SIG-M5 treated with dmso at 0.1 percent for 504 hours (cell line): ENCODE results near the gene STPG4.
A peak's percentile ranks its signal among the peaks of the same experiment; 100 is the strongest.
"Not testable (repeated sequence)": the region's sequence is repeated elsewhere in the genome, so short reads cannot be mapped to it uniquely, and the experiment has no call there.

Source experiments
- DNase-seq: peaks from one replicate; lab custom pipeline; 2025; ENCODE audit not compliant: unreplicated experiment; lab: John Stamatoyannopoulos, UW

Gene STPG4

DNA sequence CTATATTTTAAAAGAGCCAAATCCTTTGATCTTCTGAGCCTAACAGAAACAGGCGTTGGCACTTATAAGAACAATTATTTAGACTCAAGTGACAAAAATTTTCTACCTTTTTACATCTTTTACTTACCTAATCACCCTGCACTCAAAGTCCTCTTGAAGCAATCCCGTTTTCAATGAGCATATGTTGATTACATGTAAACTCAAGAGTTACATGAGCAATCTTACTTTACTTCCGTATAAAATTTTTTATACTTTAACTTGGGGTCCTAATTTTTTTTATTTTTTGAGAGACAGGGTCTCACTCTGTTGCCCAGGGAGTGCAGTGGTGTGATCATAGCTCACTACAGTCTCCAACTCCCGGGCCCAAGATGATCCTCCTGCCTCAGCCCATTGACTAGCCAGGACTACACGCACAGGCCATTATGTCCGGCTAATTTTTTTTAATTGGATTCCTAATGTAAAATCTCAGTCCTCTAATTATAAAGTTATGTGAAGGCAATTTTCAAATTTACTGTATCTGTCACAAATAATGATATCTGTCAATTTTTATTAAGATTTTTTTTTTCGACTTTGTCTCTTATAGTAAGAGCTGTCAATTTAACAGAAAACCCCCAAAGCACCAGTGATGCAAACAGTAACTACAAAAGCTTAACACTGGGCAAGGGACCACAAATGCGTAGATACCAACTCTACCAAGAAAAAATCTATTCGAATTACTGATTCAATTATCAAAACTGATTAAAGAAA lies 19.1 kb upstream of the STPG4 start:
- DNase-seq: no peak

DNA sequence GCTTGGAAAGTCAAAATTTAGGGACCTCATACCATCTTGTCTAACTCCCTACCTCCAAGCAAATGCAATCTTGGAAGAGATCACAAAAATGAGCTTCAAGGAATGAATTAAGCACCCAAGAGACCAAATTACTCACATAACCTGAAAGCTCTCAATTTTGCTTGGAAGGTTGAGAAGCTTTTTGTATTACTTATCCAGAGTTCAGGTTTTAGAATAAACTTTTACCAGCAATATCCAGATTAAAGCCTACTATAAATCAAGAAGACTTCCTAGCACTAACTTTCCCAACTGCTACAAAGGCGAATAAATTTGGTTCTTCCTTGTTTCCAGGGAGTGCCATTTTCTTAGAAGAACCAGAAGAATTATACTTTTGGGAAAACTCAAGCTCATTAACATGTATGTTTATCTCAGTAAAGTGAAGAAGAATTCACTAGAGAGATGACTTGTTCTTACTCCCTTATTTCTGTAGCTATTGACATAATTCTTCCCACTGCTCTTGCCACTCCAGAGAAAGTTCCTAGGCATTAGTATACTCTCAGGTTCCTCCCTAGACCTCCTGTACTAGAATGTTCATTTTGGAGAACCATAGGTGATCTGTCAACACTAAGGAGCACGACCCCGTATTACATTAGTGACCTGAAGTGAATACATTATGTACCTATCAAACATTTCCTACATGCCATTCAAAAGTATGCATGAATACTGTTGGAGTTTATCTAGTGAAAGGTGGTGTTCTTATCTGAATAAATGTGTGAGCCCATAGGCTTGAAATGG lies 18.0 kb upstream of the STPG4 start:
- no peak for DNase-seq

DNA sequence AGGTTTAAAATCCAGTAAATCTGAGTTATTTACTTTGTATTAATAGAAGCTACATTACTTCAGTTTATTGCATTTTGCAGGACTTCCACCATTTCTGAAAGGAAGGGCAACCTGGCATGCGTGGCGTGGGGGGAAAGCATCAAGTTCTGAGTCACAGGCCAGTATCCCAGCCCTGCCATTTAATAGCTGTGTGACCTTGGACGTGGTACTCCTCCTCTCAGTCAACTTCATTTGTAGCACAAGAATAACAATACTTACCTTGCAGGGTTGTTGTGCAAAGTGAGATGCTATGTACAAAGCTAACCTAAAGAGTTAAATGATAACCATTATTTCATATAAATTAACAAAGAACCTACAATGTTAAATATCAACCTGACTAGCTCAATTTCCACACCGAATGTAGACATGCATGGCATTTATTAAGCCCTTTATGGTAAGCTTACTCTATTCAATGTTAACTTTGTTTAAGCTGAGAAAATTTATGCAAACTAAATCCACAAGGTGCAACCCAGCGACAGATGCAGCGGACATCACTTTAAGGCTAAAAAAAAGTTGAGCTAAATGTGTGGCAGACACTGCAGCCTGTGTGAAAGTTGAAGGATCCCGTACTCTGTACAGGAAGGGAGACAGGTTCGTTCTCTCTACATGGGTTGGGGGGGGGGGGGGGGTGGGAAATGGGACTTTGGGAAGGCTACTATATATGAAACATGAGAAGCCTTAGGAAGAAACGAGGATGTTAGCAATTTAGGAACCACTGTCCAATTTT lies 17.2 kb upstream of the STPG4 start:
- DNase-seq: peak; percentile 11

DNA sequence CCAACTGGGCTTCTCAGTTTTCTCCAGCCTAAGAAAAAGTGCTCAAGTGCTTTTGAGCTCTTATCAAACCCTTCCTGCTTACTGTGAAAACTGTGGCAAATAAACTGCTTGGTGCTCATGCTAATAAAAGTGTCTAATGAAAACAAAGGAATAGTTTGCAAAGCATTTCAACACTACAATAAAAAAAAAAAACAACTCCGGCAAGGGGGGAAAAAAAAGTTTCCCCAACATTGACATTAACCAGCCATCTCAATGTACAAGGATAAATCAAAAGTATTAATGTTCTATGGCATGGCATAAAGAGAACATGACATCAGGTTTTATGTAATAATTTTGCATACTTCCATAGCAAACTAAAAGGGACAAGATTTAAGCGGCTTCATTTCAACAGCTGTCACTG lies 14.7 kb upstream of the STPG4 start:
- no peak for DNase-seq

DNA sequence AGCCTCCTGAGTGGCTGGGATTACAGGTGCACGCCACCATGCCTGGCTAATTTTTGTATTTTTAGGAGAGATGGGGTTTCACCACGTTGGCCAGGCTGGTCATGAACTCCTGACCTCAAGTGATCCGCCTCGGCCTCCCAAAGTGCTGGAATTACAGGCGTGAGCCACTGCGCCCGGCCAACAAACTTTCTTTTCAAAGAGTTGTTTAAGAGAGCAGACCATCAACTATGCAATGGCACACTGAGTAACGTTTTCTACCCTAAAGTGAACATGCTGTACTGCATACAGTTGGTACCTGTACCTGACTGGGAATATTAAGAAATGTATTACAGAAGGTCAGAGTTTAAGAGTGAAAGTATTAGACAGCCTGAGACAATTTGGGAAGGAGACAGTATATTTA lies 13.8 kb upstream of the STPG4 start:
- not testable (repeated sequence) for DNase-seq

DNA sequence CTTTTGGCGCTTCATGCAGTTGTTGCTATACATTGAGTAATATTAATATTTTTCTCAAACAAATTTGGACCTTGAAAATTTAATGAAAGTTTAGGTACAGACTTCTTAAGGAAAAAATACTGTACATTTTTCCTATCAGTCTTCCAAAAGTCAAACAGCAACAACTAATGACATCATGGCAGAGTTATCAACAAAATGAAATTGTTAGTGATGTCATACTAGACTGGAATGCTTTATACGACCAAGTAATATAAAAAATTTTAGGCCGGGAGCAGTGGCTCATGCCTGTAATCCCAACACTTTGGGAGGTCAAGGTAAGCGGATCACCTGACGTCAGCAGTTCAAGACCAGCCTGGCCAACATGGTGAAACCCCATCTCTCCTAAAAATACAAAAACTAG lies 12.0 kb upstream of the STPG4 start:
- DNase-seq: no peak

DNA sequence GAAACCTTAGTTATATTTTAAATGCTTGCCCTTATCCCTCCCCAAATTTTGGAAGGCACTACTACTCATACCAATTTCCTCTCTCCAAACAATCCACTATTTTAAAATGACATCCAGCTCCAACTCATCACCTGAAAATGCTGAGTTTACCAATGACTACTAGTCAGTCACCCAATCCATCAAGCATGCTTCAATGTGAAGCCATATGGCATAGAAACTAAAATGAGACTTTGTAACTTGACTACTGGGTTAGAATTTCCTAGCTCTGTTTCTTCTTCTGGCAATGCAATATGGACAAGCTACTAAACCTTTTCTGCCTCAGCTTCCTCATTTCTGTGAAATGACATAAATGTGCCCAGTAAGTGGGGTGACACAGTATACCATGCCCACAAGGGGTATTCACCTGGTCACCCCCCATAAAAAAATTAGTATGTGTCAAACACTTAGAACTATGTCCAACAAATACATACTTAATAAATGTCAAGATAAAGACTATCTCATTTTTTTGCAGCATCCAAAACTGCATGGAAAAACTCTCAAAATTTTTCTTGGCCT lies 10.0 kb upstream of the STPG4 start:
- peak; percentile 37 for DNase-seq

DNA sequence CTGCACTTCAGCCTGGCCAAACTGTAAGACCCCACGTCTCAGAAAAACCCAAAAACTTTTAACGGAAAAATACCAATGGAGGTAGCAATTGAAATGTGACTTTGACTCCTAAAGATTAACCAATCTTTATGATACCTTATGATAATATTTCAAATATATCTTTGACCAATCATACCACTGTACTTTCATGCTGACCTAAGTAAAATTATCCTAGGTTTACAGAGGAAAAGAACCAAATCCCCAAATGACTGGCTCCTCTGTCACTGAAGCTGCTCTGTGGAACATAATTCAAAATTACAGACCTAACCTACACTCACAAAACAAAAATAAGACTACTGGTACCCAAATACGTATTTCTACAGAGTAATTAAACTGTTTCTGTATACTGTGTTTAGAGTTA lies 7.7 kb upstream of the STPG4 start:
- DNase-seq: no peak

DNA sequence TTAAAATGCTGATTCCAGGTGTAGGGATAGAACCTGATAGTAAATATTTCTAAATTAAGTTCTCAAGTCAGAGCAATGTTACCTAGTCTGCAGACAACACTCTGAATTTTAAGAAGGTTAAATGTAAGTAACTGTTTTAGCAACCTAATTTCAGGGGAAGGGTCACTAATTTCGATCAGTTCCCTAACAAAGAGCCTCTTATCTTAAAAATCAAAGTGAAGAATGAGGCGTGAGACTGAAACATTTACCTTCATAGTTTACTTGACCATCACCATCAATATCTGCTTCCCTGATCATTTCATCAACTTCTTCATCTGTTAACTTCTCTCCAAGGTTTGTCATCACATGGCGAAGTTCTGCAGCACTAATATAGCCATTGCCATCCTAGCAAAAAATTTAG lies 6.4 kb upstream of the STPG4 start:
- no peak for DNase-seq

DNA sequence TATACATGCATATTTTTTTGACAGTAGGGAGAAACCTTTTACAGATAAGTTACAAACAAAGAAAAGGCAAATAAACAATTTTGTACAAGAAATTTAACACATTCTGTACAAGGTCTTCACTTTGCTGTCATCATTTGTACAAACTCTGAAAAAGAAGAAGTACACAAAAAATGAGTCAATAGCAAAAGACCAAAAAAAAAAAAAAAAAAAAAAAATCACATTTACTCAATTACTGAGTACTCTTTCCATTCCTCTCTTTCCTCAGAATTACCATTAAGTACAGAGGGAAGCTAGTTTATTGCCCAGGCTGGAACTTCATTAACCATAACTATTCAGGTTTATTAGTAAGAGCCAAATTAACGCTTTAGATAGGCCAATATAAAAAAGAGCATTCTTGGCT lies 5.6 kb upstream of the STPG4 start:
- DNase-seq: no peak

DNA sequence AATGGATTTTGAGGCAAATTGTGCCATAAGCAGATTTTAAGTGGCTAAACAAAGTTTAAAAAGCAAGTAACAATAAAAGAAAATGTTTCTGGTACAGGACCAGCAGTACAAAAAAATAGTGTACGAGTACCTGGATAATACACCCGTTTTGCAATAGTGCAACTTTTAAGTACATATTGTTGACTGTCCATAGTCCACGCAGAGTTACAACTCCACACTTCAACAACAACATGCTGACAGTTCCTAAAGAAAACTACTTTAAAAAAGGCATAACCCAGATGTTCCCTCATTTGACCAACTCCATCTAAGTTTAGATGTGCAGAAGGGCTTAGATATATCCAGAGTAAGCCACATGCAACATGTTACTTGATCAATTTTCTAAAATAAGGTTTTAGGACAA lies 5.1 kb upstream of the STPG4 start:
- no peak for DNase-seq

DNA sequence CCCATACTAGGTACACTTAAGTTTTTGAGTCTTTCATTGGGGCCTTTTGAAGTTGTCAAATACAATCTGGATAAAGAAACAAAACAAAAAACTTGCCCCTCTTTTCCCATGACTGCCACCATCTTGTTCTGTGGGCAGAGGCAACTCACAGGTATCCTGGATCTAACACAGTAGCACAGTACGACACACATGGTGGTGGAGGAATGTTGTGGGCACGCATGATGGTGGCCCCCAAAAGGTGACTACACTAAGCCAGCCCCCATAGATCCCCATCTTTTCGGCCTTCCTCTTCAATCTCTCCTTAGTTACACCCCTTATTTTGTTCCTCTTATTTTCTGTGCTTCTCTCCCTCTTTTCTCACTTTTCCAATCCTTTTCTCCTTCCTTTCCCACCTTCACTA lies 4.5 kb upstream of the STPG4 start:
- no peak for DNase-seq

DNA sequence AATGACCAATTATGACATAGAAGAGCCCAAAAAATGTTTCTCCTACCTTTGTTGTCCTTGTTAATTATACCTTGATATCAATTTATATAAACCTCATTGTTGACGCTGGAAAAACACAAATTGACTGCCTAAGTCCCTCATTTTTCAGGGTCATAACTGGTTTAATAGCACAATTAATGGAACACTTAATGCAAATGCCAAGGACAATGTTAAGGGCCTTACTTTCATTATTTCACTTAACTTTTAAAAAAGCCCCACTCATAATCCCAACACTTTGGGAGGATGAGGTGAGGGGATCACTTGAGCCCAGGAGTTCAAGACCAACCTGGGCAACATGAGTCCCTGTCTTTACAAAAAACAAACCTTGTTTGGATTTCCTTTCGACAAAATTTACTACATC lies 3.5 kb upstream of the STPG4 start:
- DNase-seq: no peak

DNA sequence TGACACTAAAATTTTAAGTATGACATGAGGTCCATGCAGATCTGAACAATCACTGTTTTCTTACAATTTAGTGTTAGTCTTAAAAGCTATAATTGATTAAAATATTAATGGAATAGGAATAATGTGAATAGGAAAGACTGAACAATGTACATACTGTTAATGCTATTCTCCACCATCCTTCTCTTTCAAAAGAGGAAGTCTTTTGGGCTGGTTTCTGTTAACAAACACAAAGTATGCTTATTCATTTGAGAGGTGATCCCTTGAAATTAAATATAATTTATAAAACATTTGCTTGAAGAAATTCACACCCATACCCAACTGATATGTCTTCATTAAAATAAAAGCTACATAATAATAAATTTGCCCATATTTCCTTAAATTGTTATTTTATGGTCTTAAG lies 2.3 kb downstream of the STPG4 start:
- DNase-seq: peak; percentile 13

DNA sequence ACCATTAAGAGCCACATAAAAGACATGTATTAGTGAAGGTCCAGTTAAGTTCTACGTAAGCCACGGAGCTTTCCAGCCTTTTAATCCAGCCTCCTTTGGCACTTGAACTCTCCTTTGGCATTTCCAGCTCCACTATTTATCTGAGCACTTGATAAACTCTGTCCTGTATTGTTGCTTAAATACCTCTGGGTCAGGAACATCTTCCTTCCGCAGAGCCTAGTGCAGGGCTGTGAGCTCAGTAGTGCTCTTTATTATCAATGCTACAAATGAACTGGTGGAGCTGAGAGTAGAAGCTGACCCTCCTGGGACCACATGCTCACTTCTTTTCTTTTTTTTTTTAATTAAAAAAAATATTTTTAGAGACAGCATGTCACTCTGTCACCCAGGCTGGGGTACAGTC lies 4.9 kb downstream of the STPG4 start:
- no peak for DNase-seq

DNA sequence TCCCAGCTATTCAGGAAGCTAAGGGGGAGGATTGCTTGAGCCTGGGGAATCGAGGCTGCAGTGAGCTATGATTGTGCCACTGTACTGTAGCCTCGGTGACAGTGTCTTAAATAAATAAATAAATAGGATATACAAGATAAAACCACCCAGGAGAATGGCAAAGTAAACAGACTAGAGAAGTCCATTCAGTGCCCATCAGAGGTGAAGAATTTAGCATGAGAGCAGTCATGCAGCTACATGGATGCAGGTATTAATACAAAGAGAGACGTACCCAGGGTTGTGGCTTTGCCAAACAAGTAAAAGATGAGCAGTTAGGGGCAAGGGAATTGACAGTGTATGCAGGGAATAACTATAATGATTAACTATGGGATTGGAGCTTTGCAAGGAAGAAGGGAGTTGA lies 8.1 kb downstream of the STPG4 start:
- no peak for DNase-seq

DNA sequence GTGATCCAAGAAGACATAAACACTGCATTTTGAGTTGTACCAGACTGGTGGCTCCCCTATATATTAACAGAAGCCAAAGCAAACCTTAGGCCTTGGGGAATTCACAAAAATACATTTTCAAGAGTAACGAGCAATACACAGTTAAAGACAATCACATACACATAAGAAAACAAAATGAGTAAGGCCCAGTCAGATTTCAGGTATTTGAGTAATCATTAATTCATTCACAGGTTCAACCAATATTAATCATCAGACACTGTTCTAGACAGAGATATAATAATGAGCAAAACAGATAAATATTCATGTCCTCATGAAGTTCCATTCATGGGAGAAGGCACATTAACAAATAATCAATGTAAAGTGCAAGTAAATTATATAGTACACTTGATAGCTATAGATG lies 9.6 kb downstream of the STPG4 start:
- DNase-seq: no peak

DNA sequence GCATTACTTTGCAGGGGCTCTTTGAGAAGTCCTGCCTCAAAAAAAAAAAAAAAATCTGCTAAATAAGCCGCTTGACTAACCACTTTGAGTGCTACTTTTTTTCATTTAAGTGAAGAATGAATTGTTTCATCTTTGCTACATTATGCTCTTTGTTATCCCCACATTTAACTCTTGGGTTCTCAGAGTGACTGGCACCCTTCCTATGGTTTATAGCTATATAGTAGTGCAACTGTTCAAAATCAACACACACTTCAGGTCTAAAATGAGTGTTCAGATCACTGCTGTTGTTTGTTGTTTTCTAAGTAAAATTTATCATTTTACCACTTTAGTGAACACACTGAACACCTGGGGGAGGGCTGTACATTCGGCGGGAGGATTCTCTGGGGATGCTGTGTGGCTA lies 13.6 kb downstream of the STPG4 start:
- no peak for DNase-seq

DNA sequence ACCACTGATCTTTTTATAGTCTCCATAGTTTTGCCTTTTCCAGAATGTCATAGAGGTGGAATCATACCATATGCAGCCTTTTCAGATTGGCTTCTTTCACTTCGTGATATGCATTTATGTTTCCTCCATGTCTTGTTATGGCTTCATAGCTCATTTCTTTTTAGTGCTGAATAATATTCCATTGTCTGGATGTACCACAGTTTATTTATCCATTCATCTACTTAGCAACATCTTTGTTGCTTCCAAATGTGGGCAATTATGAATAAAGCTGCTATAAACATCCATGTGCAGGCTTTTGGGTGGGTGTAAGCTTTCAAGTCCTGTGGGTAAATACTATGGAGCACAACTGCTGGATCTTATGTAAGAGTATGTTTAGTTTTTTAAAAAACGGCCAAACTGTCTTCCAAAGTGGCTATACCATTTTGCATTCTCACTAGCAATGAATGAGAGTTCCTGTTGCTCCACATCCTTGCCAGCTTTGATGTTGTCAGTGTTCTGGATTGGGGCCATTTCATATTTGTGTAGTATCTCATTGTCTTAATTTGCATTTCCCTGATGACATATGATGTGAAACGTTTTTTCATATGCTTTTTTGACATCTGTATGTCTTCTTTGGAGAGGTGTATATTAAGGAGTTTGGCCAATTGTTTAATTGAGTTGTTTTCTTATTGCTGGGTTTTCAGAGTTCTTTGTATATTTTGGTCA lies 20.6 kb downstream of the STPG4 start:
- no peak for DNase-seq

DNA sequence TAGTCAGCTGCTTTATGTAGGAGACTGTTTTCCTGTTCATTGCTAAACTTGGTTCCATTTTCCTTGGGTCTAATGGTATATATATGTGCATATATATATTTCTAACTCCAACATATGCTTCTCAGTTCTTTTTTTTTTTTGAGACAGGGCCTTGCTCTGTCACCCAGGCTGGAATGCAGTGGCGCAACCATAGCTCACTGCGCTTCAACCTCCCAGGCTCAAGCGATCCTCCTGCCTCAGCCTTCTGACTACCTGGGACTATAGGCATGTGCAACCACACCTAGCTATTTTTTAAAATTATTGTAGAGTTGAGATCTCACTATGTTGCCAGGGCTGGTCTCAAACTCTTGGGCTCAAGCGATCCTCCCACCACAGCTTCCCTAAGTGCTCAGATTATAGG lies 22.1 kb downstream of the STPG4 start:
- DNase-seq: no peak

DNA sequence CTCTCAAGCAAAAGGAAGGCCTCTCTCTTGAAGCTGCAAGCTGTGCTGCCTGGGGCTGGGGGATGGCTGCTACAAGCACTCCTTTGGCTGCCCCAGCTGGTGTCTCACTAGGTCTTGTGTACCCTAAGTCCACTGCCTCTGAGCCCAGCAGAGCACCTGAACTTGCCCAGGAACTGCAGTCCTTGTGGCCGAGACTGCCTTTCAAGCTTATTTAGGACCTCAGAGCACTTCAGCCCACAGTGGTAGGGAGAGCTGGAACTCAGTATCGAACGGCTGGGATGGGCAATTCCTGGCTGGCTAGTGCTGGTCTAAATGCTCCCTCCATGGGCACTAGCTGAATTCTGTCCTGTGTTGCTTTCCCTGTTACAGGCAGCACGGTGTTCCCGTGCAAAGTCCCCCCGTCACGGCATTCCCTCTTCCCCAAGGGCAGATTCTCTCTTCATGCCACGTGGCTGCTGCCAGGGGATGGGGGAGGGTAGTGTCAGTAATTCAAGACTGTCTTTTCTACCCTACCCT lies 25.9 kb downstream of the STPG4 start:
- DNase-seq: no peak
